HL-60 (cell line): ENCODE data around the gene CPTP.

Experiments
- DNase-seq, 2 experiments: peaks; one replicate each; pipeline ENCODE4 v3.0.0-alpha.2; 2010 to 2020; ENCODE audit warnings: low read depth in 1 of 2, low spot score in 1 of 2
- H3K27ac ChIP-seq: fragments of 250-450 bp; sonication (Bioruptor Pico); replicated peaks from 2 replicates; pipeline ENCODE4 v1.5.1; 2020; ENCODE audit warnings: mild to moderate bottlenecking, moderate library complexity
- H3K27me3 ChIP-seq: fragments of 250-450 bp; sonication (Bioruptor Pico); 2 replicates; pipeline ENCODE4 v1.5.1; 2021; ENCODE audit warnings: mild to moderate bottlenecking, moderate library complexity; ENCODE audit not compliant: insufficient read depth, poor library complexity, severe bottlenecking
- H3K4me3 ChIP-seq: replicated peaks from 2 replicates; pipeline ENCODE4 v1.5.1; 2011; ENCODE audit warnings: mild to moderate bottlenecking, control low read depth, low read length; ENCODE audit not compliant: insufficient read depth
- CTCF ChIP-seq: IDR thresholded peaks from one replicate; pipeline ENCODE4 v1.5.1; 2011; ENCODE audit warnings: low read length, control low read depth, inconsistent platforms; ENCODE audit not compliant: insufficient read depth
- GABPA ChIP-seq: IDR thresholded peaks from 2 replicates; pipeline ENCODE4 v1.6.1; 2012; ENCODE audit warnings: low read depth
- POLR2AphosphoS5 ChIP-seq: IDR thresholded peaks from 2 replicates; pipeline ENCODE4 v1.6.1; 2012; ENCODE audit warnings: low read depth
- REST ChIP-seq: IDR thresholded peaks from 2 replicates; pipeline ENCODE4 v1.6.1; 2012; ENCODE audit warnings: low read depth; ENCODE audit not compliant: insufficient replicate concordance
- SPI1 ChIP-seq: IDR thresholded peaks from 2 replicates; pipeline ENCODE4 v1.6.1; 2012; ENCODE audit warnings: low read depth, mild to moderate bottlenecking, borderline replicate concordance

CPTP gene

GRCh38 chr1:1345384-1345783 is 20.8 kb downstream of the CPTP start:
- H3K4me3 ChIP-seq, result no peak overlapping the region
- TF ChIP-seq CTCF, result no peak
- no peak for TF ChIP-seq REST
- no peak for TF ChIP-seq SPI1
- TF ChIP-seq GABPA, result no peak
- no peak for TF ChIP-seq POLR2AphosphoS5

GRCh38 chr1:1345860-1346500 is 21.4 kb downstream of the CPTP start:
- H3K27me3 ChIP-seq, result no peaks in the 10 kb centered on the region
- TF ChIP-seq GABPA (no peak), REST (no peak), CTCF (no peak), POLR2AphosphoS5 (no peak), SPI1 (no peak)
- H3K4me3 ChIP-seq, result no peak overlapping the region
- no peak overlapping the region for H3K27ac ChIP-seq
- no peak for DNase-seq

More at GRCh38 chr1:1345384-1345783, 20.8 kb downstream of the CPTP start:
- DNase-seq, result no peak
- no peaks in the 10 kb centered on the region for H3K27me3 ChIP-seq
- H3K27ac ChIP-seq, result no peak overlapping the region

- Histone ChIP-seq H3K27me3 (peaks cover under 1% of the 10 kb centered on the region), H3K27ac (no peak overlapping the region), H3K4me3 (no peak overlapping the region)
- DNase-seq, result no peak
- TF ChIP-seq POLR2AphosphoS5 (no peak), CTCF (no peak), REST (no peak), SPI1 (no peak), GABPA (no peak)
Observed at GRCh38 chr1:1346501-1346890, 21.9 kb downstream of the CPTP start.
